BLaER1 (cell line): ENCODE results near the gene ITGA11.
A peak's percentile ranks its signal among the peaks of the same experiment; 100 is the strongest.

Source experiments
- H3K27ac ChIP-seq: shearing (Covaris generic); formaldehyde crosslinking; 2 replicates; pipeline ENCODE4 v1.8.1; 2022
- H3K27me3 ChIP-seq: shearing (Covaris generic); formaldehyde crosslinking; 2 replicates; pipeline ENCODE4 v1.8.1; 2022
- H3K36me3 ChIP-seq: shearing (Covaris generic); formaldehyde crosslinking; 2 replicates; pipeline ENCODE4 v1.8.1; 2022
- H3K4me1 ChIP-seq: shearing (Covaris generic); formaldehyde crosslinking; 2 replicates; pipeline ENCODE4 v1.8.1; 2022
- H3K4me2 ChIP-seq: shearing (Covaris generic); formaldehyde crosslinking; 2 replicates; pipeline ENCODE4 v1.8.1; 2022
- H3K4me3 ChIP-seq: shearing (Covaris generic); formaldehyde crosslinking; 2 replicates; pipeline ENCODE4 v1.8.1; 2022
- H3K9ac ChIP-seq: shearing (Covaris generic); formaldehyde crosslinking; 2 replicates; pipeline ENCODE4 v1.8.1; 2022
- H3K9me3 ChIP-seq: shearing (Covaris generic); formaldehyde crosslinking; 2 replicates; pipeline ENCODE4 v1.8.1; 2022
- H4K20me1 ChIP-seq: shearing (Covaris generic); formaldehyde crosslinking; 2 replicates; pipeline ENCODE4 v1.8.1; 2022
- Cebpa-rat ChIP-seq: shearing (Covaris generic); IDR thresholded peaks from 2 replicates; pipeline ENCODE4 v1.8.1; 2022

The ITGA11 gene

DNA sequence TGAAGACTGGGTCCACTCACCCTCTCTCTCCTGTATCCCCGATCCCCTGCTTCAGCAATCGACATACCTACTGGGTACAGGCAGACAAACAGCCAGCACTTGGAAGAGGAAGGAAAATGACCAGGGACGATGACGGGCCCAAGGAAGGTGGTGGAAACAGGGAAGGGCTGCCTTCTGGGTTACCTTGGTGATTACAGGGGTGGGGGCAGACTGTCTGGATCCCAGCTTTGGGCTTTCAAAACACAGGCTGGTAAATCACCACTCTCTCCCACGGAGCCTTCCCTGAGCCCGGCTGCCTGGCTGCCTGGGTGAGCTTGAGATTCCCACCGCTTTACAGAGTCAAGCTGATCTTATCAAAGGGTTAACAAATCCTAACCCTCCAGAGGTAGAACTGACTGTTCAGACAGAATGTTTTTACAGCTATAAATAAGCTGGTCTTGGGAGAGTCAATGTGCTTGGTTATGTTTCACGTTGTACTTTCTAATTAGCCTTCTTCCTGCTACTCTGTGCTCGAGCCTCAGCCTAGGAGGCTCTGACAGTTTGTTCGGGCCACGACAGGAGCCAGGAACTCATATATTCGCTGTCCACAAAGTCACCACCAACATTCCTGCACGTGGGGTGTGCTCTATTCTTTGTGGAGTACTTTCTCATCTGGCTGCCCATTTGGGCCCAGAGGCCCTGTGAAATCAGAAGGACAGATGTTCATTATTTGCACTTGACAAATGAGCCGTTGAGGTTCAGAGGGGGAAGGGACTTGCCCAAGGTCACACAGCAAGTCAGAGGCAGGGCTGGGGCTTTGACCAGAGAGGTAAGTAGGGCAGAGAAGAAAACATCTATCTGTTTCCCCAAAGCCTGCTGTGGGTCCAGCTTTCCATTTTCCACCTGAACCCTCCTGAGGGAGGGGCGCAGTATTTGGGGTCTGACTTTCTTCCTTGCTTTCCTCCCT lies 91.0 kb downstream of the ITGA11 start:
- no peak overlapping the region for H3K9ac ChIP-seq
- no peak overlapping the region for H3K4me3 ChIP-seq
- H3K4me1 ChIP-seq: peaks cover 77% of the 10 kb centered on the region
- H3K9me3 ChIP-seq: no peaks in the 10 kb centered on the region
- TF ChIP-seq Cebpa-rat: no peak
- peak overlapping the region; percentile 73 for H3K4me2 ChIP-seq
- no peaks in the 10 kb centered on the region for H3K27me3 ChIP-seq
- no peaks in the 10 kb centered on the region for H3K36me3 ChIP-seq
- no peaks in the 10 kb centered on the region for H4K20me1 ChIP-seq
- no peak overlapping the region; the same call in 1 of the 2 replicates for H3K27ac ChIP-seq

DNA sequence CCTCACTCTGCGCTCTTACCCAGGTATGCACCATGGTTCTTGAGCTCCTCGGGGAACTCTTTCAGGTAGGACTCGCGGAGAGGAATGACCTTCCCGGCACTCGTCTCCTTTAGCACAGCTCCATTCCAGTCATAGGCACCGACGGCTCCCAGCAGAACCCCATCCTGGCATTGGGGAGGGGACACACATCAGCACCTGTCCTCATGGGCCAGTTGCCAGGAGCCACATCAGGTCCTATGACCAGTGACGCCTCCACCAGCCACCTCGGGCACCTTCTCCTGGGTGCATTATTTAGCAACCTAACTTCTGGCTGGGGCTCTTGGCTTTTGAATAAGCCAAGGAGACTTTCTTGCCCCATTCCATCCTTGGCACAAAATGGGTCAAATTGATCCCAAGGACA lies 92.5 kb downstream of the ITGA11 start:
- TF ChIP-seq Cebpa-rat: no peak
- no peak overlapping the region for H3K4me2 ChIP-seq

GRCh38 chr15:68337826-68338225 lies 94.1 kb downstream of the ITGA11 start:
- no peak for TF ChIP-seq Cebpa-rat
- H3K9ac ChIP-seq: no peak overlapping the region

More for the DNA sequence above, 92.5 kb downstream of the ITGA11 start:
- Histone ChIP-seq H3K9me3 (no peaks in the 10 kb centered on the region), H3K36me3 (no peaks in the 10 kb centered on the region), H3K27me3 (no peaks in the 10 kb centered on the region), H4K20me1 (no peaks in the 10 kb centered on the region), H3K4me3 (no peak overlapping the region), H3K4me1 (peaks cover 74% of the 10 kb centered on the region), H3K9ac (no peak overlapping the region), H3K27ac (no peak overlapping the region)

GRCh38 chr15:68336516-68336915 lies 95.4 kb downstream of the ITGA11 start:
- no peak overlapping the region for H3K4me2 ChIP-seq
- no peak for TF ChIP-seq Cebpa-rat
- H3K4me1 ChIP-seq: peaks cover 61% of the 10 kb centered on the region
- no peak overlapping the region for H3K4me3 ChIP-seq
- H3K9ac ChIP-seq: no peak overlapping the region
- H3K27ac ChIP-seq: no peak overlapping the region
- no peaks in the 10 kb centered on the region for H3K27me3 ChIP-seq
- H3K9me3 ChIP-seq: no peaks in the 10 kb centered on the region
- H4K20me1 ChIP-seq: no peaks in the 10 kb centered on the region
- H3K36me3 ChIP-seq: no peaks in the 10 kb centered on the region

More at GRCh38 chr15:68337826-68338225, 94.1 kb downstream of the ITGA11 start:
- Histone ChIP-seq H3K27ac (no peak overlapping the region), H3K9me3 (no peaks in the 10 kb centered on the region), H3K4me2 (peak overlapping the region; percentile 54), H3K36me3 (no peaks in the 10 kb centered on the region), H3K4me1 (peaks cover 70% of the 10 kb centered on the region), H4K20me1 (no peaks in the 10 kb centered on the region), H3K4me3 (no peak overlapping the region), H3K27me3 (no peaks in the 10 kb centered on the region)

- H3K9ac ChIP-seq: no peak overlapping the region
- no peaks in the 10 kb centered on the region for H3K27me3 ChIP-seq
- H4K20me1 ChIP-seq: no peaks in the 10 kb centered on the region
- no peak overlapping the region for H3K4me2 ChIP-seq
- TF ChIP-seq Cebpa-rat: no peak
- no peak overlapping the region for H3K4me3 ChIP-seq
- H3K36me3 ChIP-seq: no peaks in the 10 kb centered on the region
- no peak overlapping the region for H3K27ac ChIP-seq
- H3K9me3 ChIP-seq: no peaks in the 10 kb centered on the region
- H3K4me1 ChIP-seq: peaks cover 61% of the 10 kb centered on the region
Observed at GRCh38 chr15:68335655-68336054, 96.3 kb downstream of the ITGA11 start.

GRCh38 chr15:68335251-68335650 lies 96.7 kb downstream of the ITGA11 start:
- Histone ChIP-seq H3K4me3 (no peak overlapping the region), H3K4me1 (peaks cover 58% of the 10 kb centered on the region), H3K27me3 (no peaks in the 10 kb centered on the region), H3K36me3 (no peaks in the 10 kb centered on the region), H3K27ac (no peak overlapping the region), H3K9ac (no peak overlapping the region), H3K9me3 (no peaks in the 10 kb centered on the region), H4K20me1 (no peaks in the 10 kb centered on the region), H3K4me2 (peak overlapping the region; percentile 69)
- TF ChIP-seq Cebpa-rat: no peak

GRCh38 chr15:68334661-68335124 lies 97.3 kb downstream of the ITGA11 start:
- H3K4me2 ChIP-seq: peak overlapping the region; percentile 69
- no peak overlapping the region for H3K4me3 ChIP-seq
- no peaks in the 10 kb centered on the region for H3K27me3 ChIP-seq
- H3K4me1 ChIP-seq: peaks cover 57% of the 10 kb centered on the region
- no peak overlapping the region for H3K9ac ChIP-seq
- no peak for TF ChIP-seq Cebpa-rat
- H4K20me1 ChIP-seq: no peaks in the 10 kb centered on the region
- H3K9me3 ChIP-seq: no peaks in the 10 kb centered on the region
- H3K27ac ChIP-seq: no peak overlapping the region; the same call in 1 of the 2 replicates
- no peaks in the 10 kb centered on the region for H3K36me3 ChIP-seq

DNA sequence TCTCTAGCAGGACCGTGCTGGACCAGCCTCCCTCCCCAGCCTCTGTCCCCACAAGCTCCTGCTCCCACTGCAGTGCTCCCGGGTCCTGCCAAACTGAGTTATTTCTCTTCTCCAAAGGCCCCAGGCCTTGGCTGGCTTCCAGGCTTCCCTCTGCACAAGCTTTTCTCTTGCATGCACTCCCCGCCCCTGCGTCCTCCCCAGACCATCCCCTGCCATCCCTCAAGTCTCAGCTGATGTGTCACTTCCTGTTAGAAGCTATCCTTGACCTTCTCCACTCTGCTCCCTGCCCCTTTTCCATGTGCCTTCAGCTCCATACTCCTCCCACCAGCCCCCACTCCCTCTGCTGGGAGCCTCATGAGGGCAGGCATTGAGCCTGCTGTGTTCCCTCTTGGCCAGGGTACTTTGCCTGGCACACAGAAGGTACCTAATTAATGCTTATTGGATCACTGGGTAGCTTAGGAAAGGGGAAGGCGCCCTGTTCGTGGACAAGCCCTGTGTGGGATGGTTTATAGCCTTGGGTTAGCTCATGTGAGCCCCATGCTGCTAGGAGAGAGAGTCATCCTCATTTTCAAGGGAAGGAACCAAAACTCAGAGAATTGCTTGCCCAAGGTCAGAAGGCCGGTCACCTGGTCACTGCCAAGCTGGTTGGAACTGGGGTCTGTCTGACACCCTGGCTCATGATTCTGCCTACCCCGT lies 98.0 kb downstream of the ITGA11 start:
- H3K27ac ChIP-seq: no peak overlapping the region; the same call in 1 of the 2 replicates
- peaks cover 57% of the 10 kb centered on the region for H3K4me1 ChIP-seq
- no peak overlapping the region for H3K4me3 ChIP-seq
- no peaks in the 10 kb centered on the region for H3K9me3 ChIP-seq
- TF ChIP-seq Cebpa-rat: no peak
- H4K20me1 ChIP-seq: no peaks in the 10 kb centered on the region
- no peak overlapping the region for H3K9ac ChIP-seq
- peak overlapping the region; percentile 69 for H3K4me2 ChIP-seq
- H3K27me3 ChIP-seq: no peaks in the 10 kb centered on the region
- H3K36me3 ChIP-seq: no peaks in the 10 kb centered on the region

DNA sequence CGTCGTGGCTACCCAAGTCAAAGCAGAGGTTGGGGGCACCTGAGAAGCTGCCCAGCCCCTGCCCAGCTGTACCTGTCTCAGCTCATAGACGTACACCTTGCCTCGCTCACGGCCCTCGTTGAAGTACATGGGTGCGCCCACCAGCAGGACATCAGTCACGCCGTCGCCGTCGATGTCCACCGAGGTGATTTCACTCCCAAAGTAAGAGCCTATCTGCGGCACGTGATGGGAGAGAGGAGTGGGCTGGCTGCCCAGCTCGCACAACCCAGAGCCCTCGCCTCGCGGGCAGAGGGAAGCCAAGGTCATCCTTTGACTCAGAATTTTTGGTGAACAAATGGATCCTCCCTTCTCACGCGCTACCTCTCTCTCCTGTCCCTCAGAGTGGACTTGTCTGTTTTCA lies 99.7 kb downstream of the ITGA11 start:
- Histone ChIP-seq H3K9me3 (no peaks in the 10 kb centered on the region), H3K27ac (no peak overlapping the region), H3K4me2 (no peak overlapping the region), H3K4me3 (no peak overlapping the region), H4K20me1 (no peaks in the 10 kb centered on the region), H3K27me3 (no peaks in the 10 kb centered on the region), H3K36me3 (no peaks in the 10 kb centered on the region), H3K9ac (no peak overlapping the region), H3K4me1 (peaks cover 55% of the 10 kb centered on the region)
- TF ChIP-seq Cebpa-rat: no peak

GRCh38 chr15:68330901-68331300 lies 101.1 kb downstream of the ITGA11 start:
- H3K4me3 ChIP-seq: no peak overlapping the region
- H3K36me3 ChIP-seq: no peaks in the 10 kb centered on the region
- H4K20me1 ChIP-seq: no peaks in the 10 kb centered on the region
- 0 out of 2 replicates have a peak overlapping the region, but pooled peaks have one; percentile 18 for H3K4me2 ChIP-seq
- H3K4me1 ChIP-seq: peaks cover 66% of the 10 kb centered on the region
- H3K9ac ChIP-seq: no peak overlapping the region
- TF ChIP-seq Cebpa-rat: no peak
- H3K9me3 ChIP-seq: no peaks in the 10 kb centered on the region
- no peak overlapping the region for H3K27ac ChIP-seq
- no peaks in the 10 kb centered on the region for H3K27me3 ChIP-seq
